Stimulated activated CD4-positive, alpha-beta T cell treated with anti-CD3 and anti-CD28 coated beads, Interleukin-15, amount 100 ng/mL, for 48 hours (primary cell): ENCODE results near the gene ZNF407.

ENCODE experiments used
- DNase-seq, 2 donors: peaks; one replicate each; pipeline ENCODE4 v3.0.0-alpha.2; 2020; ENCODE audit warnings: low read depth in 2 of 2

The ZNF407 gene

DNA sequence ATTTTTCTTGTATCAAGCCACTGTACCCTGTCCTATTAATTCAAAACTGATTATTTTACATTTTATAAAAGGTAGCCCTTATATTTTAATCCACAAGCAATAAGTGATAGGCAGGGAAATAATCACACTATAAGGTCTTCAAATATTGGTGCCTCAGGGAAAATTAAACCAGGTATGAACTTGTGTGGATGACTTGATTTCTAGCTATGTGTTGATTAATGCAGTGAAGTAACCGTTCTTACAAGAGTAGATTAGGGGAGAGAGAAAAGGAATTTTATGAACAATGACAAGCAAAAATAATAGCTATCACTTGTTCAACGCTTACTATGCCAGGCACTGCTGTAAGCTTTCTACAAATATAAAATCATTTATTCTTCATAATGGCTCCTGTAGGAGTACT, 411.6 kb downstream of the ZNF407 start:
- no peak for DNase-seq

DNA sequence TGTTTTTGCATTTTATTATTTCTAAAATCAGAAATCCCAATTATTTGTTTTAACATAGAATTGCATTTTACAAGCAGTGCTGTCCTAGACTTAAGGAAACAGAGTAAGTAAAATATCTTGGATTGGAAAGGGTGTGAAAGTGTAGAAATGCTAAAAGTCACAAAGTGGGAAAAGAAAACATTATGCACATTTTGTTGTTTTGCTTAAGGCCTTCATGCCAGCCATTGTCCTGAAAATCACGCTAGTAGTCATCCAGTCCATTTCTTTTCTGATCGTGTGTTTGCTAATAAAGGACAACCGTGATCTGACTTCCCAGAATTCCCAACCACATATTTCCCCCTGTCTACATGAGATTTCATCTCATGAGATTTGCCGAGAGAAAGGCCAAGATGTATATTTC, 412.2 kb downstream of the ZNF407 start:
- no peak for DNase-seq

DNA sequence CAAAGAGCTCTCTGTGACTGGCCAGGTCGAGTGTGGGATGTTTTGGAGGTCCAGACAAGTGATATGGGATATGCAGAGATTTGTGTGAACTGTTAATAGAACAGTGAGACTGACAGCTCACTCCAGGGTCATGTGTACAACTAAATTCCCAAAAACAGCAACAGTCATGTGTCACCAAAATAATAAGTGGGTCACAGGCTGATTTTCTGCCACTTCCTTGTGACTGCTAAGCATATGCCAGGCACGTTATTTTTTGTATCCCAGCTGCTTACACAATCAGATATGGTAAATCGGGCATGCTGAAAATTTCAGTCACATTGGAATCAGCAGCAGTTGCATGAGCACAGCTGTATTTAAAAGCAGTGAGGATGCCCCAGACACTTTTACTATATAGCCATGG, 412.6 kb downstream of the ZNF407 start:
- DNase-seq = no peak

DNA sequence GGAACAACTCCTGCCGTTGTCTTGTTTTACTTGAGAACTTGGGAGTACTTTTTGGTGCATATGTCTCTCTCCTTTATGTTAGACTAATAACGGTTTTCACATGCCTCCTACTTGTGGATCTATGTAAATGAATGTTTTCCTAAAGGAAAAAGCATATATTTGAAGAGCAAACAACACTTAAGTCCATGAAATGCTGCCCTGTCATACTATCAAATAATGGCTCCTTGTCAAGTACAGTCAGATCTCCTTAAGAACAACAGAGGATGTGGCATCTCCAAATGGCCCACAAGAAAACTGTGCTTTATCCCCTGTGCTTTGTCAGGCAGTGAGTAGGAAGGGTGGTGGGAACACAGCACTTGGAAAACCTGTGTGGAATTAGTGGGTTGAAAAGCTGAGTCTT, 413.0 kb downstream of the ZNF407 start:
- DNase-seq = no peak

DNA sequence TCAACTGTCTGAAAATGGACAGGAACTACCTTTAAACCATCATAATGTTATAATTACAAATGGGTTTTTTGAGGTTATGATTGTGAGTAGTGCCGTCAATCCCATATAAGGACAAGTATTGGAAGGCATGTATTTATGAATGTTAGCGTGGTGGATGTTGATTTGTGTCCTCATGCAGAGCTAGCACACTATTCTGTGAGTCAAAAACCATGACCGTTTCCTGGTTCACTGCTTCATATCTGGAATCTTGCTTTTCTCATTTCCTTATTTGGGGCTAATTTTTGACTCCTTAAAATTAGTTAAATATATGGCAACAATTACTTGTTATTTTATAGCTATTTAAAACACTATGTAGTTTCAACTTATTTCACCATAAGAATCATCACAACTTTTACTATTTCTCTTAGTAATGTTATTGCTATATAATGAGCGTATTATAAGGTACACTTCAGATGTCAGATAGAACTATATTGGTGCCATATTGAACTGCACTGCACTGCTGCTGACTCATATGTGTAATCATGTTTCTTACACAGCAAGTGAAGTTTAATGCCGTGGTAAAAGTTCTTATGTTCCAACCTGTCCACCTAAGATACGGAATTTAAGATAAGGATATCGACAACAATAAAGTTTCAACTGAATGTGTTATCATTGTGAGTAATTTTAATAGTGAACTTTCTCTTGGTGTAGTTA, 418.5 kb downstream of the ZNF407 start:
- DNase-seq = no peak

DNA sequence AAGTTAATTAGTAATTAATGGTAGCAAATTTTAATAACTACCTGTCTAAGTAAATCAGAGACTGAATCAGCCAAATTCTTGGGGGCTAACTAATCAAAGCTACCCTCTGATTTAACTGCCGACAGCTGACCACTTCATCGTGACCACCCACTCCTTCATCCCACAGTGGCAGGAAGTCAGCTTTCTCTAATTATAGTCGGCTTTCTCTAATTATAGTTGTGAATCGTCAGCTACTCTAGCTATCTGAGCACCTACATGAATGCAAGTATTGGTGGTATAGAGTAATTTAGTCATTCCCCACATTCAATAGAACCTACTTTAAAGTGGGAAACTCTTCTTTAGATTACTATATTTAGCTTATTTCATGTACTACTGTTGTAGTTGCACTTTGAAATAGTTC, 425.8 kb downstream of the ZNF407 start:
- no peak for DNase-seq

DNA sequence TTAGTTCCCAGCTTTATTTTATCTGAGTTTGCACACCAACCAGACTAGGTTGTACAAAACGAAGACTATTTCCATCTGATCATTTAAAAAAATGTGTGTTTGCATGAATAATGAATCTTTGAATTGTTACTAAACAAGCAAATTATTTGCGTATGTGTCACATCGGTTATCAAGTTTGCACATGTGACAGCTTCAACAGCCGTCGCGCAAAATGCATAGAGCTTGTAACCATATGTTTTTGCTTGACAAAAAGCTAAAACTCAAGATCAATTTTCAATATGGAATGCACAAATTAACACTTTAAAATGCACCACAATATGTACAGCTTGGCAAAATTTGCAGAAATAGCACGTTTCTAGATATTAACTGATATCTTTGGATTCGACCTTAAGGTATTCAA, 427.2 kb downstream of the ZNF407 start:
- DNase-seq = no peak

DNA sequence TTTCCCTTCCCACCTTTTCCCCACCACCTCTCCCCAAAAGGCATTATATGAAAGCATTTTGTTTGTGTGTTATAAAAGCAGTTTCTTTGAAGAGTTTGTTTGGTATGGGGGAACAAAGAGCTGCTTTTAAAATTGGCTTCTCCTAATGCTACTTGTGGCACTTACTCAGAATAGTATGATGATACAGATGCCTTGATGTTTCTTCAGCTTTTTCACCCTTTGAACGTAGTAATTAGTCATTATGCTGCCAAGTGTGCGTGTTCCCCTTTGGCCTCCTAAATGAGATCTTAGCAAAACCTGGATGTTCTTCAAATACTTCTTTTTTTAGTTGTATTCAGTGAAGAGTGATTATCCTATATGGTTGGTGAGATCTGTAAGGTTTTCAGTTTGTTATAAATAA, 427.9 kb downstream of the ZNF407 start:
- DNase-seq = no peak

DNA sequence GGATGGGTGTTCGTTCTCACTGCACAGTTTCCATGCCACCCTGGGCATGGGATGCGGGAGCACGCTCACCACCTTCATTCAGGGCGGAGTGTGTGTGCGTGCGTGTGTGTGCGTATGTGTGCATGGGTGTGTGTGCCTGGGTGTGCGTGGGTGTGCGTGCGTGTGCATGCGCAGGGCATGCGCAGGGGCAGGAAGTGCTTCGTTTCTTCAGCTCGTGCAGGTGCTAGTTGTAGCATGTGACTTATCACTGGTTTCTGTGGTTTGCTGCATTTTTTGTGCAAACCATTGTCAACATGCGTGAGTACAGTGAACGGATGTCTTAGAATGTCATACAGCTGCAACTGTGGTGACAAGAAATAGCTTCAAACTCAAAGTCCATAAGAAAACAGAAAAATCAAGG, 431.8 kb downstream of the ZNF407 start:
- DNase-seq = no peak

DNA sequence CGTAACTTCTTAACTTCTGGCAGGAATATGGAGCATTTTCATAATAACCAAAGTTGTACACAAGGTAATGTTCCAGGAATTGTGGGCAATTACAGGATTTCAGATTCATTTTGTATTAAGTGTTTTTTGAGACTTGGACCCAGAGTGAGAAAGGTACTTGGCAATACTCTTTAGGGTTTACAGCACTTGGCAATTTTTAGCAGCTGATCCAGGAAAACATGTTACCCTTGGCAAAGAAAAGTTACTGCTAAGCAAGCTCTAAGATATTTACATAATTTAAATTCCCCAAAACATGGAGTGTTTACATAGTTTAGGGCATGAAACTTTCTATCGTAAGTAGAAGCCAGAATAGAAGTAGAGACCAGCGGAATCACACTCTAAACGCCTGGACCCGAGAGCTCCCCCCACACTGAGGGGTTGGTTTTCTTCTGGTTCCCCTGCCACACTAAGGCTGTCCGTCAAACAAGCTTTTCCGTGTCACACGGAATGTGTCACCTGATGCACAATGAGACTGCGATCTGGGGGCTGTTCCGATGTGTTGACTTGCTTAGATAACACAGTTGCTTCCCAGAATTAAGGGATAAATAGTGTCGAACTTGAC, 434.1 kb downstream of the ZNF407 start:
- no peak for DNase-seq

DNA sequence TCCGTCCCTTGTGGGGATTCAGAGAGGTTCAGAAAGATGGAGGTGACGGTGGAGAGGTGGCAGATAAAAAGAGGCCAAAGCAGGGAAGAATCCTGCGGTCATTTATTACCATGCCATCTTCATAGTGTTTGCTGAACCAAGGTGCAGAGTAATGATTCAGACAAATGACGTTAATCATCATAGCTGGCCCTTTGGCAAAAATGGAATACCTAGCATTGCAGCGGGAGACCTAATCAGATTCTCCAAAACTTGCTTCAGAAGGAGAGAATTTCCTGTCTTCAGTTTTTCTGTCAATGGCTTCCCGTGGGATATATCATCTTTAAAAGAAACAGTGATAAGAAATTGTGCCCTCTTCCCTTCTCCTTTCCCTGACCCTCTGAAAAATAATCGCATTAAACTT, 435.8 kb downstream of the ZNF407 start:
- DNase-seq = no peak

DNA sequence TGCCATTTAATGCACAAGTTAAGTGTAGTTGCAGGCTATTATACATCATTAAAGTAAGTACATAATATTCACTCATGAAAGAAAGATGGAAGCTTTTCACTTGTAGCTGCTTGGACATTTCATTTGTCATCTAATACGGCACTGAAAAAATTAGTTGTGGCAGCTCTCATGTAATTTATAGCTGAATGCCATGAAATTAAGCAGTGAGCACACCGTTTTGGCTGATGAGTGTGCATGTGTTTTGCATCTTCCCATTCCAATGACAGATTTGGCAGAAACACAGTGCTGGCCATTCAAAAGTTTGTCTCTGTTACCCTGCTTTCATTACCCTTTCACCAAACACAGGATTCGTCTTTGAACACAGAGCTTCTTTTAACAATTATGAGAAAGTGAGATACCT, 437.3 kb downstream of the ZNF407 start:
- DNase-seq = no peak

DNA sequence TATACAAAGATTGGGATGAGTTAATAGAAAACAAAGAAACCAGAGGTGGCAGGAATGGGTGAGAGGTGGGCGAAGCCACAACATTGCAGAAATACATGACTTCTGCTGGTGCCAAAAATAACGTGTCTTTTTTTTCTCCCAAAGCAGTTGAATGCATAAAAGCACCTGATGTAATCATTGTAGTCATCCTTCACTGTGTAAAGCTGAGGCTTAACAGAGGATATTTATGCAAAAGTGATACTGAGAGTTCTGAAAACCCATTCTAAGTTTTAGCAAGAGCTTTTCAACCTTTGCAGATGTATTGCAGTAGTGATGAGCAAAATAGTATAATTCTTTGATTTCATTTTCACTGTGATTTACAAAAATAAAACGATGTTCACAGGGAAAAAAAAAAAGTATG, 438.3 kb downstream of the ZNF407 start:
- DNase-seq = no peak

DNA sequence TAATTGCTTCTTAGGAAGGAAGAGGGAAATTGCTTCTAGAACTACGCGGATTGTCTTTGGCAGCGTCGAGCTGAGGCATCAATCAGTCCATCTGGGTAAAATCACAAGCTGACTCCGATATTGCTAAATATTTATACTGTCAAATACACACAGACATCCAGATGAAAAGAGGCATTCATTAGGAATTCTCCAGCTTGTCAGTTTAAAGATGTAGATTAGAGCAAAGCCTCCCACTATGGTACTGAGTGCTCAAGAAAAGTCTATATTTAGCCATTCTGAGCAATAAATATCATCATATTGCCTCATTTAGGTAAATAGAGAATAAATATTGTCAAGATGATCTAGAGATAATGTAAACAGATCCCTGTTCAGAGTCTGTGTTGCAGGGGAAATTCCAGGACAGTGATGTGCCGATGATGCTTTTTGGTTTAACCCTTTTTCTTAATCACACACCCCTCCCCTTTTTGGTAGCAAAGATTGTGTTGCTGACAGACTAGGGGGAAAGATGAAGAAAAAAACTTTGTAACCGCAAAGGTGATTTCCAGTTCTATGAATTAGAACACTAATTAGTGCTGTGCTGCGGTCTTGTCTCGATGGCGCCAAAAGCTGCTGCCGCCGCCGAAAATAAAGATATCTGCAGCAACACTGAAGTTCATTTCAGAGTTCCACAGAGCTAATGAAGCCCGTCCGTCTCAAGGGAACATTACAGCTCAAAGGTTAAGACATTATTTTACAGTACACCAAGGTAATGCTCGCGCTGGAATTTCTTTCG, 439.4 kb downstream of the ZNF407 start:
- no peak for DNase-seq

DNA sequence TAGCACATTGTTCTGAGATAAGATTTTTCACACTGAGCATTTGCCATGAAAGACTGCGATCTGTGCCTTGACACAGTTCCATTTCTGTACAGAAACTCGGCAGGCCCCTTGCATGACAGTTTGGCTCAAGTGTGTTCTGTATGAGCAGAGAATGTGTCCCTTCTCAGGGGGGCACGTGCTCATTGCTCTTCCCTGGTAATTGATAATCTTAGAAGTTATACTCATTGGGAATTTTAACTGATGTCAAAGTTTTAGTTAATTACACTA, 440.0 kb downstream of the ZNF407 start:
- DNase-seq = no peak

DNA sequence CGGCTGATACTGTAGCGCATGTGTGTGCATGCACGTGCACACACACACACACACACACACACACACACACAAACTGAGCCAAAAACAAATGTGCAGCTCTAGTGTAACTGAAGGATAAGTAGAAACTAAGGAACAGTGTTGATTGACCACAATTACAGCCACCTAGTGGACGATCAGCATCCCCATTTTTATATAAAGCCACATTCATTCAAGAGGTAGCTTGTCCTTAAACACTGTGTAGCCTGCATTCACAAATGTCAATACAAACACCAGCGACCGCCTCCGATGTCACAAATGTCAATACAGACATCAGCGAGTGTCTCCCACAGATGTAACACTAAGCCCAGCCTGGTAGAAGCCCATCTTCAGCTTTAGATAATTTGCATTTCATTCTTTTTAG, 443.9 kb downstream of the ZNF407 start:
- DNase-seq = no peak

DNA sequence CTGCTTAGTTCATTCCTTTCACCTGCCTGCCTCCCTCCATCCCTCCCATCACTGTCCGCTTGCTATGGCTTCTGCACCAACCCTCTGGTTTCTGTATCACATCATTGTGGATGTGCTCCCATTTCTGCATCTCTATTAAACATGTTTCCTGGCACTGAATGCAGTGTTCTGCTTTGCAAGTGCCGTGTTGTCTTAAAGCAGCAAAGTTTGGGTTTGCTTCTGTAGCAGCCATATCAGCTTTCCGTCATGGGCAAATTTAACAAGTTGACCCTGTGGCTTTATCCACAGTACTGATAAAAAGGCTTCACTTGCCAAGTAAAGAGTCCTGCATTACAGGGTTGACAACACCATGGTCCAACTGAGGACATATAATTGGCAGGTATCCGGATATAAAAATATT, 445.8 kb downstream of the ZNF407 start:
- DNase-seq = no peak

DNA sequence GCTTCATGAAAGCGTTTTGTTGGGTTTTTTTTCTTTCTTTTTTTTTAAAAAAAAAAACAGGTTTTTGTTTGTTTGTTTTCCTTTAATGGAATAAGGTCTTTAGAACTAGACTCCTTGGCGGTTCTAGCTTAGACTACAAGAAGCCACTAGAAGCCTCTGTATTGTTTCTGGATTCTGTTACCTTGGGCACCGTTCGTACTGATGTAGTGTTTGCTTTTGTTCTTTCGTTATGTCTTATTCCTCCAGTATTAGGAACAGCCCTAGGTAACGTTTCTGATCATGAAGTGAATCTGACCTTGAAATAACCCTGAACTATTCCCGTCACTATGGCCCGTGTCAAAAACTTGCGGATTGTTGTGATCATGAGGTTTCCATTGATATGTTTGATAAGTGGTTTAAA, 446.6 kb downstream of the ZNF407 start:
- no peak for DNase-seq

DNA sequence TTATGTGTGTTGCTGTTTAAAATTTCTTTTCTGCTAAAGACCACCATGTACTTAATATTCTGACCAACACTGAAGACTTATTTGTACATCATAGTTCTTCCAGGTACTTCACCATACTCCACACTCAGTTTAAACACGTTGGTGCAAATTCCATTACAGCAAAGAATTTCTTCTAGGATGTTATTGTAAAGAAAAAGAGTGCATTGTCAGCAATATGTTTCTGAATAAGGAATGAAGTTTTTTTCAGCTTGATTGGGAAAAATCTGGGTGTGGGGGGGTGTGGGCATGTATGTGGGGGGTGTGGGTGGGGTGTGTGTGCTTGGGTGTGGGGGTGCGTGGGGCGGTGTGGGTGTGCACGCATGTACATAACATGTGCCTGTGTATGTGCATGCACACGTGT, 447.1 kb downstream of the ZNF407 start:
- no peak for DNase-seq

DNA sequence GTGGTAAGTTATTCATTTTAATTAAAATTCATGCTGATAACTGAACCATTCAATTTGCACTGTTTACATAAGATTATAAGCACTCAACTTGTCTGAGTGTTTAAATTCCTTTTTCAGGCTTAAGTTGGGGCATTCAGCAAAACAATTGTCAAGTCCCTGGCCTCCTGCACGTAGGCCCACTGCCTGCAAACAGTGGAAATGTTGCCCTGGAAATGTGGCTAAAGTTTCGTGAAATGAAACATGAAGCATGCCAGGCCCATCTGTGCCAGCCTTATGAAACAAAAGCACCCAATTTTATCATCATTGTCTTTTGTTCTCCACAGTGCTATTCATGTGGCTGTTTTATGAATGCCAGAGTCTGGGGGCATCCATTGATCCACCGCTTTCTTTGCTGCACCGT, 447.6 kb downstream of the ZNF407 start:
- DNase-seq = no peak

DNA sequence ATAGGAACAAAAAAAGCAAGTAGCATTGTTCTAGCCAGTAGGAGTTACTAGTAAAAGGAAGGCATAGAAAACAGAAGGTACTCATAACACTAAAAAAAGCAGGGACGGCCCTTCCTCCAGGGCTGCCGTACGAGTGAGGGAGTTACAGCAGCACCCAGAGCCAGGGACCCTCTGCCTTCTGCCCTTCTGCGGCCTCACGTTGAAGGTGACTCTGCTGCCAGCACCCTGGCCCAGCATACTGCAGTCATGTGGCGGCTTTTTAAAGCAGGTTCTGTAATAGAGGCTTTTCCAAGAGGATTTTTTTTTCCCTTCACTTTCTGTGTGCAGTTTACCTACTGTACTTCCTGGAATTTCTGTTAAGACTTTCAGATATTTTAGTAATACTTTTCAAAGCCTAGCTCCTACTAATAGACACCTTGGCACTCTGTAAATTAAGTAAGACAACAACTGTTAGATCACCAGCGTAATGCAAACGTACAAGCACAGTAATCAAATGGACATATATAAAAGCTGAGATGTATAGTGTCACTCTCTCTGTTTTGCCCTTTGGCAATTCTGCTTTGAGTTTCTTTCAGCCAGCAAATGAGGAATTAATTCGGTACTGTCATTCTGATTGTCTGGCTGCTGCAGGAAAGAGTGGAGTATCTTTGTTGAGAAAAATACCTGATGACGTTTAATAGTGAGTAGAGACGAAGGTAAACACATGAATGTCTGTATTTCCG, 449.7 kb downstream of the ZNF407 start:
- no peak for DNase-seq

DNA sequence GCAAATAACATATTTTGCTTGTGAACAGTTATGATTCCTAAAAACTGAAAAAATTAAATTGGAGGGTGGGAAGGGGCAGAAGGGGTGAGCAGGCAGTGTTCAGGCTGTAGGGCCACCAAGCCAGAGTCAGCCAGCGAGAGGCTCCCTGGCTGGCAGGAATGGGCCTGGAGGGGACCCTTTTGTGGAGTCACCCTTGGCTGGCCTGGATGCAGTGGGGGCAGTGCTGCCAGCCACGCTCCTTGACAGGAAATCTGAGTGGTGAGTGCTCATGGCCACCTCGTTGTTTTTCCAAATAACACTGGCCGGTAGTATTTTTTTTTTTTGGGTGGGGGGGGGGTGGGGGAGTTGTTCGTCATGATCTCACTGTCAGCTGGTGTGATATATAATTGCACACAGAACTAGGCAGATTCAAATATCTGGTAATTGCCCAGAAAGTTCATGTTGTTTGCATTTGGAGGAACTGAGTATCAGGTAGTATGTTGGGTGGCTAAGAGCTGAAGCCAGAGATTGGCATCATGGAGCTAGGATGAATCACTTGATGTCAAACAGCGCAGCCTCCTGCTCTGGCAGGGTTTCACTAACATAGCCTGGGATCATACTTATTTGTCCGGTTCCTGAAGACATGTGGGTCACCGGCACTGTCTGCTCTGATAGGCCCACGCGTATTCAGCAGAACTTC, 451.2 kb downstream of the ZNF407 start:
- no peak for DNase-seq
